T-helper 17 cell (primary cell): ENCODE results near the gene DES. TPM values are rescaled to one million over a fixed set of nuclear protein-coding genes. Genes with fewer than 3 reads are reported as not detected.
A peak's percentile ranks its signal among the peaks of the same experiment; 100 is the strongest.

ENCODE experiments used
- ATAC-seq: fragments of 150-1000 bp; cut with Tn5 transposase; 2 replicates; pipeline ENCODE4 v1.10.0; 2021; ENCODE audit warnings: mild to moderate bottlenecking, moderate library complexity
- DNase-seq, 3 donors: peaks; one replicate each; pipeline versions ENCODE4 v3.0.0 to v3.0.0-alpha.2; 2020 to 2021
- H3K9me3 ChIP-seq: one replicate; pipeline ENCODE4 v1.7.0; 2013; ENCODE audit warnings: low read length, mild to moderate bottlenecking; ENCODE audit not compliant: control insufficient read depth, poor library complexity, severe bottlenecking
- H3K27ac Mint-ChIP-seq: one replicate; pipeline ENCODE4 v1.8.0; 2022; ENCODE audit warnings: mild to moderate bottlenecking, moderate library complexity, mixed read lengths
- H3K27me3 Mint-ChIP-seq: one replicate; pipeline ENCODE4 v1.8.0; 2022; ENCODE audit warnings: mixed read lengths
- H3K36me3 Mint-ChIP-seq: one replicate; pipeline ENCODE4 v1.8.0; 2022; ENCODE audit warnings: low read depth, mixed read lengths
- H3K4me1 Mint-ChIP-seq: one replicate; pipeline ENCODE4 v1.8.0; 2022; ENCODE audit warnings: mild to moderate bottlenecking, mixed read lengths
- H3K4me3 Mint-ChIP-seq: one replicate; pipeline ENCODE4 v1.8.0; 2022; ENCODE audit warnings: mild to moderate bottlenecking, moderate library complexity, mixed read lengths
- total RNA-seq, 4 donors: library from RNA in 2 of 4; stranded (reverse) in 2 of 4; gene quantifications; one replicate each; pipeline ENCODE4 v1.2.3 and lab custom pipeline; 2022 to 2026

DES gene
- total RNA-seq (not detected), total RNA-seq (lab: John Stamatoyannopoulos, UW) (0 reads per million in 2 donors)

DNA sequence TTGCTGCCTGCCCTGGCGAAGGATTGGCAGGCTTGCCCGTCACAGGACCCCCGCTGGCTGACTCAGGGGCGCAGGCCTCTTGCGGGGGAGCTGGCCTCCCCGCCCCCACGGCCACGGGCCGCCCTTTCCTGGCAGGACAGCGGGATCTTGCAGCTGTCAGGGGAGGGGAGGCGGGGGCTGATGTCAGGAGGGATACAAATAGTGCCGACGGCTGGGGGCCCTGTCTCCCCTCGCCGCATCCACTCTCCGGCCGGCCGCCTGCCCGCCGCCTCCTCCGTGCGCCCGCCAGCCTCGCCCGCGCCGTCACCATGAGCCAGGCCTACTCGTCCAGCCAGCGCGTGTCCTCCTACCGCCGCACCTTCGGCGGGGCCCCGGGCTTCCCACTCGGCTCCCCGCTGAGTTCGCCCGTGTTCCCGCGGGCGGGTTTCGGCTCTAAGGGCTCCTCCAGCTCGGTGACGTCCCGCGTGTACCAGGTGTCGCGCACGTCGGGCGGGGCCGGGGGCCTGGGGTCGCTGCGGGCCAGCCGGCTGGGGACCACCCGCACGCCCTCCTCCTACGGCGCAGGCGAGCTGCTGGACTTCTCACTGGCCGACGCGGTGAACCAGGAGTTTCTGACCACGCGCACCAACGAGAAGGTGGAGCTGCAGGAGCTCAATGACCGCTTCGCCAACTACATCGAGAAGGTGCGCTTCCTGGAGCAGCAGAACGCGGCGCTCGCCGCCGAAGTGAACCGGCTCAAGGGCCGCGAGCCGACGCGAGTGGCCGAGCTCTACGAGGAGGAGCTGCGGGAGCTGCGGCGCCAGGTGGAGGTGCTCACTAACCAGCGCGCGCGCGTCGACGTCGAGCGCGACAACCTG is at the start of gene DES:
DES (plus strand) TSS at position 223 of the 857 bp plus-strand sequence; CDS start at position 309, 86 bp downstream.
- no peaks in the 10 kb centered on the region for H3K9me3 ChIP-seq
- Mint-ChIP-seq H3K27ac (no peak within 1 kb of the TSS), H3K4me3 (no peak within 1 kb of the TSS), H3K36me3 (peaks cover 2% of the 10 kb centered on the region), H3K4me1 (peaks cover 8% of the 10 kb centered on the region), H3K27me3 (peaks cover 36% of the 10 kb centered on the region)
- ATAC-seq (no peak), DNase-seq (no peak)

GRCh38 chr2:219368690-219369191 is 49.4 kb upstream of the DES start:
- DNase-seq (no peak), ATAC-seq (no peak)
- no peak overlapping the region for H3K27ac Mint-ChIP-seq
- no peak overlapping the region for H3K4me3 Mint-ChIP-seq
- peaks cover 2% of the 10 kb centered on the region for H3K4me1 Mint-ChIP-seq
- H3K9me3 ChIP-seq, result no peaks in the 10 kb centered on the region
- H3K36me3 Mint-ChIP-seq, result peaks cover 6% of the 10 kb centered on the region
- no peaks in the 10 kb centered on the region for H3K27me3 Mint-ChIP-seq

GRCh38 chr2:219369447-219369861 is 48.7 kb upstream of the DES start:
- peaks cover 6% of the 10 kb centered on the region for H3K36me3 Mint-ChIP-seq
- peaks cover 2% of the 10 kb centered on the region for H3K4me1 Mint-ChIP-seq
- no peak for DNase-seq
- H3K27ac Mint-ChIP-seq, result no peak overlapping the region
- no peak for ATAC-seq
- H3K9me3 ChIP-seq, result no peaks in the 10 kb centered on the region
- H3K4me3 Mint-ChIP-seq, result no peak overlapping the region
- H3K27me3 Mint-ChIP-seq, result no peaks in the 10 kb centered on the region

DNA sequence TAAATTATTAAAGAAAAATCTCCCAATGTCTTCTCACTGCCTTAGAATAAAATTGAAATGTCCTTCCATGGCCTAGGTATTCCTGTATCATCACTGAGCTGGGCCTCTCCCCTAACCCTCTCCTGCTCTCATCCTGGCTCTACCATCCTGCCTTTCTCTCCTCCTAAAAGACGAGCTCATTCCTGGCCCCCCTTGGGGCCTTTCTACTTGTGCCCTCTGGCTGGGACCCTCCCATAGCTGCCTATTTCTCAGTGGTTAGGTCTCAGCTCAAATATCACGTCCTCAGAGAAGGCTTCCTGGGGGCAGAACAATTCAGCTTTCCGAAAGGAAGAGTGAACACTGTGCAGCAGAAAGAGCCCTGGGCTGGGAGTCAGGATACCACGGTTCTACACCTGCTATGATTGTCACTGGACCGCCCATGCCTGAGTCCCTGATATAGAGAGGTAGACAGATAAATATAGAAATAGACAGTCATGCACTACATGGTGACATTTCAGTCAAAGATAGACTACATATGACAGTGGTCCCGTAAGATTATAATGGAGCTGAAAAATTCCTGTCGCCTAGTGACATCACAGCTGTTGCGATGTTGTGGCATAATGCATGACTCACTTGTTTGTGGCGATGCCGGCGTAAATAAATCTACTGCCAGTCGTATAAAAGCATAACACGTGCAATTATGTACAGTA is 39.9 kb upstream of the DES start:
- no peaks in the 10 kb centered on the region for H3K9me3 ChIP-seq
- Mint-ChIP-seq H3K36me3 (peaks cover 14% of the 10 kb centered on the region), H3K27me3 (no peaks in the 10 kb centered on the region), H3K4me3 (peak overlapping the region; percentile 12), H3K27ac (no peak overlapping the region), H3K4me1 (peaks cover 4% of the 10 kb centered on the region)
- ATAC-seq, result no peak
- DNase-seq, result no peak

DNA sequence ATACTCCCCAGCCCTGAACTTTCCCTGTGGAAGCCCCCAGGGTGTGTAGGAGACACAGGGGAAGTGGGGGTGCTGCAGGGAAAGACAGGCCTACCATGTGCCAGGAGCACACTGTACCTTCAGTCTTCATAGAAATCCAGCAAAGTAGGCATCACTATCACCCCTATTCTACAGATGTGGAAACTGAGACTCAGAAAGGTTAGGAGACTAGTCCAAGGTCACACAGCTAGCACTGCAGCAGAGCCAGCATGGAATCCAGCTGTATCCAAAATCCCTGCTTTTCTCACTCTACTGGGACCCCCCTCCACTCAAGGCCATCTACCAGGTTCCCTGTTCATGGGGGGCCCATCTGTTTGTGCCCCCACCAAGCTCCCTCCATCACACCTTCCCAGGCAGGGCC is 37.3 kb upstream of the DES start:
- Mint-ChIP-seq H3K27ac (no peak overlapping the region), H3K36me3 (peaks cover 17% of the 10 kb centered on the region), H3K27me3 (no peaks in the 10 kb centered on the region), H3K4me3 (no peak overlapping the region), H3K4me1 (peaks cover 6% of the 10 kb centered on the region)
- no peak for DNase-seq
- H3K9me3 ChIP-seq, result no peaks in the 10 kb centered on the region
- ATAC-seq, result no peak

DNA sequence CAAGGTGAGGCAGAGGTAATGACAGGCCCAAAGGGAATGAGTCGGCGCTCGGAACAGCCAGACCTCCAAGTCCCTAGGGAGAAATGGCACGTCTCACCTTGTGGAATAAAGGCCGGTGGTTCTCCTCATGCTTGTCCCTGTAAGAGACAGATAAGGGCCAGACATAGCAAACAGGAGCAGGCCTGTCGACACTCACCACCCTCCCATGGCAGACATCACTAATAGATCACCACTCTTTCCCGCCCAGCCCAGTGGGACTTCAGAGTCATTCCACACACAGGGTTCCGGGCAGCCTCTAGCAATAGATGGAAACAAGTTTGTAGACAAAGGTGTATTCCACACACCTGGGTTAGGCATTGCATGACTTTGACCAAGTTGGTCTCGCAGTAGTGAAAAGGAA is 36.7 kb upstream of the DES start:
- H3K4me3 Mint-ChIP-seq, result no peak overlapping the region
- no peaks in the 10 kb centered on the region for H3K27me3 Mint-ChIP-seq
- H3K9me3 ChIP-seq, result no peaks in the 10 kb centered on the region
- peaks cover 17% of the 10 kb centered on the region for H3K36me3 Mint-ChIP-seq
- no peak overlapping the region for H3K27ac Mint-ChIP-seq
- no peak for ATAC-seq
- no peak for DNase-seq
- H3K4me1 Mint-ChIP-seq, result peaks cover 6% of the 10 kb centered on the region

DNA sequence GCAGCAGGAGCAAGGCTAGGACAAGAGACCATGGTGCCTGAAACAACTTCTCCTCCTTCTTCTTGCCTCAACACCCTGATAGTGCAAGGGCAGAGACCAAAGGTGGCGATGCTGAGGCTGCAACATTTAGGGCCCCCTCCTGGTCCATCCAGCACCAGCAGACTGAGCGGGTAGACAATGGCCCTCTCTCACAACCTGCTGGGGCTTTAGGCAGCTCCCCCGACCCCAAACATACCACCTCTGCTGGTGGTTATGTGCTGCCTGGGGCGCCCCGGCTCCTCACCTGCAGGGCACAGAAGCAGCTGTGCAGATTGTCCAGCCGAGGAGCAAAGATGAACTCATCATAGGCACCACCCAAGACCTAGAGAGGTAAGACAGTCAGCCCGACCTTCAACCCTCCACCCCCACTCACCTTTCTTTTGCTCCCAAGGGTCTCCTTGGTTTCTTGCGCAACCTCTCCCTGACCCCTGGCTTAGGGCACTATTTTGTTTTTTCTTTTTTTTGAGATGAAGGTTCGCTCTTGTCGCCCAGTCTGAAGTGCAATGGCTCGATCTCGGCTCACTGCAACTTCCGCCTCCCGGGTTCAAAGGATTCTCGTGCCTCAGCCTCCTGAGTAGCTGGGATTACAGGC is 34.0 kb upstream of the DES start:
- Mint-ChIP-seq H3K27ac (peak overlapping the region; percentile 9), H3K4me3 (no peak overlapping the region), H3K36me3 (peaks cover 14% of the 10 kb centered on the region), H3K4me1 (peaks cover 16% of the 10 kb centered on the region), H3K27me3 (no peaks in the 10 kb centered on the region)
- ATAC-seq (no peak), DNase-seq (no peak)
- H3K9me3 ChIP-seq, result no peaks in the 10 kb centered on the region

- no peaks in the 10 kb centered on the region for H3K9me3 ChIP-seq
- H3K4me1 Mint-ChIP-seq, result peaks cover 16% of the 10 kb centered on the region
- DNase-seq, result no peak
- no peaks in the 10 kb centered on the region for H3K27me3 Mint-ChIP-seq
- H3K27ac Mint-ChIP-seq, result no peak overlapping the region
- no peak for ATAC-seq
- no peak overlapping the region for H3K4me3 Mint-ChIP-seq
- peaks cover 14% of the 10 kb centered on the region for H3K36me3 Mint-ChIP-seq
These were observed 33.3 kb upstream of the DES start for GRCh38 chr2:219384859-219385258.

GRCh38 chr2:219385958-219386520 is 32.1 kb upstream of the DES start:
- H3K9me3 ChIP-seq, result no peaks in the 10 kb centered on the region
- Mint-ChIP-seq H3K4me3 (no peak overlapping the region), H3K36me3 (peaks cover 10% of the 10 kb centered on the region), H3K4me1 (peaks cover 16% of the 10 kb centered on the region), H3K27me3 (no peaks in the 10 kb centered on the region), H3K27ac (no peak overlapping the region)
- ATAC-seq (no peak), DNase-seq (no peak)

DNA sequence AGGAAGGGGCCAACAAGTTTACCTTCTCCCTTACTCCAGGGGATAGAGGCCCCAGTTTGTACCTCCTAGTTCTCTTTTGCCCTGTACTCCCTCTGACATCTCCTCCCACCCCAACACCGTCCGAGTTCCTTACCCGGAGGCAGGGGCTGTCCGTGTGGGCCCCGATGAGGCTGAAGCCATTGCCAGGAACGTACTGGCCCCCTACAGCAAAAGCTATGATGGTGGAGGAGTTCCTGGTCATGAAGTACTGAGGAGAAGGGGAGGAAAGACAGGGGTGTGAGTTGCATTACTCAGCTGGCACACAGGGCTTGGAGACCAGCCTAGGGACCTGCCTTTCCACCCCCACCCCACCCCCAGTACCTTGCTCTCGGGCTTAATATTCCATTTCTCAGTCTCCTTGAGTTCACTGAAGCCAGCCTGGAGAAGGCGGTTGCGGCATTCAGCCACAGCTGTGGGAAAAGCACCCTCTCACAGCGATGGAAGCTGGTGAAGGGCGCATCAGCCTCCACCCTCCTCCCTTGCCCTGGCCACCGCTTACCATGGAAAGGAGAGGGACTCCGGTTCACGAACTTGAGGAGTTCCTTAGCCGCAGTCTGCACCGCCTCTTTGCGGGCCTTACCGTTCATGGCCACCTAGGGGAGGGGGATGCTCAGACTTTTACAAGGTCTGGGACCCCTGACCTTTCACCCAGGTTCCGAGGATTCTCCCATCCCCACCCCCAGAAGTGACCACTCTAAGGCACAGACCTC is 31.5 kb upstream of the DES start:
- DNase-seq, result no peak
- Mint-ChIP-seq H3K27me3 (no peaks in the 10 kb centered on the region), H3K36me3 (peaks cover 6% of the 10 kb centered on the region), H3K4me3 (peak overlapping the region; percentile 94), H3K27ac (peak overlapping the region; percentile 93), H3K4me1 (peaks cover 12% of the 10 kb centered on the region)
- H3K9me3 ChIP-seq, result no peaks in the 10 kb centered on the region
- no peak for ATAC-seq

DNA sequence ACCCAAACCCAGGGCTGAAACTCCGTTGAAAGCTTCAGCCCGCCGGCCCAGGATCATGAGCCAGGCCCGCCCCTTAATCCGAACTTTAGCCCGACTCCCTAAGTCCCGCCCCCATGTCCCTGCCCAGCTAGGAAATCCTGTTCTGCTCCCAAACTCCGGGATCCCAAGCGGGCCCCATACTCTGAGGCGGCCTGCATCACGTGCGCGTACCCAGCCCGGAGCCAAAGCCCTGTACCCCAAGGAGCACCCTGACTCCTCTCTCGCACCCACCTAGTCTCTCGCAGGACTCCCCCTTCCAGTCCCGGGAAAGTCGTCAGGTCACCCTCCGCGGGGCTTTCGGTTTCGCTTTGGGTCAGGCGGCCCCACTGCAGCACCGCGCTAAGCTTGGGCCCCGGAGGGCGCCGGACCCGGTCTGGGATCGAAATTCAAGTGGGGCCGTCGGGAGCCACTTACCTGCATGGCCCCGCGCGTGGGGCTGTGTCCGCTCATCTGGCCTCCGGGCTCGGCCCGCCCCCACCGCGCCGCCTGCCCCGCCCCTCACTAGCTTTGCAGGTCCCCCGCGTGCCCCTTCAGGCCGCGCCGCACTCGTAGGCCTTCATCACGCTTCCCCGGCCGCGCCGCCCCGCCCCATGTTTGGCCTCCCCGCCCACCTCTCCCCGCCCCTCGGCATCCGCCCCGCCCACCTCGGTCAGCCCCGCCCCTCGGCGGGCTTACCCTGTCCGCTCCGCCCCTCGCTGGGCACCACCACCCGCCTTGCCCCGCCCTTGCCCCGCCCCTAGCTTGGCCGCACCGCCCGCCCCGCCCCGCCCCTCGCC is 30.7 kb upstream of the DES start, which contains the start of gene DNPEP:
DNPEP (minus strand) TSS at position 607 of the 815 bp plus-strand sequence; CDS start at position 489, 118 bp downstream.
- Mint-ChIP-seq H3K27ac (peak within 1 kb of the TSS; percentile 93), H3K36me3 (peaks cover 6% of the 10 kb centered on the region), H3K4me3 (peak within 1 kb of the TSS; percentile 94), H3K4me1 (peaks cover 12% of the 10 kb centered on the region), H3K27me3 (no peaks in the 10 kb centered on the region)
- H3K9me3 ChIP-seq, result no peaks in the 10 kb centered on the region
- ATAC-seq, result peak; percentile 65
- peak; percentile 94 to 95 (median 94) for DNase-seq
